Stimulated activated naive CD8-positive, alpha-beta T cell treated with anti-CD3 and anti-CD28 coated beads, Interleukin-15, amount 100 ng/mL, for 72 hours (primary cell): ENCODE data around the gene TMEM109.

Source experiments
- ATAC-seq: fragments of 150-1000 bp; cut with Tn5 transposase; 2 replicates; pipeline ENCODE4 v1.10.0; 2021; ENCODE audit warnings: mild to moderate bottlenecking, moderate library complexity
- DNase-seq, 2 donors: peaks; one replicate each; pipeline ENCODE4 v3.0.0; 2021 to 2022
- H3K27ac Mint-ChIP-seq, 2 donors: one replicate each; pipeline ENCODE4 v1.8.0; 2022; ENCODE audit warnings: mild to moderate bottlenecking in 2 of 2, mixed read lengths in 2 of 2, moderate library complexity in 2 of 2
- H3K27me3 Mint-ChIP-seq: one replicate; pipeline ENCODE4 v1.8.0; 2022; ENCODE audit warnings: mixed read lengths
- H3K4me1 Mint-ChIP-seq: one replicate; pipeline ENCODE4 v1.8.0; 2022; ENCODE audit warnings: mild to moderate bottlenecking, mixed read lengths
- H3K4me3 Mint-ChIP-seq, 2 donors: one replicate each; pipeline ENCODE4 v1.8.0; 2022; ENCODE audit warnings: mild to moderate bottlenecking in 2 of 2, mixed read lengths in 2 of 2, moderate library complexity in 1 of 2
- H3K9me3 Mint-ChIP-seq, 2 donors: one replicate each; pipeline ENCODE4 v1.8.0; 2022; ENCODE audit warnings: mixed read lengths in 2 of 2

Gene TMEM109

DNA sequence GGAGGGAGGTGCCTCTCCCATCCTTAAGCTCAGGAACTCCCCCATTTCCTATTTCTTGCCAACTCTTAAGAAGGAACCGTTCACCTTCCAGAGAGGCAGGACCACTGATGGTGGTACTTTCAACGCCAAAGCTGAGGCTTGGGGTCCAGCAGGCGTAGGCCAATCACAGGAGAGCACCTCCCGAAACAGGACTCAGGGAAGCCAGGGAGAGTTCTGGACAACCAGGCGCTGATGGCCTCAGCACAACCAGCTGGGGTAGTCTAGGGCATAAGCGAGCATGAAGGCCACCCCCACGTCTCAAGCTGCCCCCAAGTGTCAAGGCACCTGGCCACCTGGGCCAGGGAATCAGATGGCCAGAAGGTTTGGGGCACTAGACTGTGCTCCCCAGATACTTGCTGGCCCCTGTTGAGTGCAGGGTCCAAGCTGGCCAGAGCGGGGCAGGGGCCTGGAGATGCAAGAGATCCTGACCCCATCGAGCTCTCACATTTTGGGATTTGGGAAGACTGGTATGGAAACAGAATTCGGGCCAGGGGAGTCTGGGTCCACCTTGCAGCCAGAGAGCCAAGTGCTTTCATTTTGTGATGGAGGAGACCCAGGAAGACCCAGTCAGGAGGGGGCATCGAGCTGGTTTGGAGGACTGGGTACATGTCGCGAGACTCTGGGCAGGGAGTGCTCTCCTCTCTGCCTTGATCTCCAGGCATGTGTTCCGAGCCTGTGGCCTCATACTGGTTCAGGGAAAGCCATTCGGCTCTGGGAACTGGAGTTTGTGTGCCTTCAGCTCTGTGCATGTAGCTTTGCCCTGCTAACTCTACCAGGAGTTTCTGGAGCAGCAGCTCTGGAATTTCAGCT, 58.4 kb downstream of the TMEM109 start:
- peaks cover 54% of the 10 kb centered on the region for H3K4me1 Mint-ChIP-seq
- ATAC-seq (peak; percentile 61), DNase-seq (peak; percentile 32 to 58)
- peaks cover 0 to 7% of the 10 kb centered on the region in 2 donors for H3K9me3 Mint-ChIP-seq
- H3K27me3 Mint-ChIP-seq = no peaks in the 10 kb centered on the region
- H3K4me3 Mint-ChIP-seq = peak overlapping the region; percentile 90 to 91
- H3K27ac Mint-ChIP-seq = peak overlapping the region; percentile 97 to 99
